ENCODE results near the gene CSNK2A1.

DNA sequence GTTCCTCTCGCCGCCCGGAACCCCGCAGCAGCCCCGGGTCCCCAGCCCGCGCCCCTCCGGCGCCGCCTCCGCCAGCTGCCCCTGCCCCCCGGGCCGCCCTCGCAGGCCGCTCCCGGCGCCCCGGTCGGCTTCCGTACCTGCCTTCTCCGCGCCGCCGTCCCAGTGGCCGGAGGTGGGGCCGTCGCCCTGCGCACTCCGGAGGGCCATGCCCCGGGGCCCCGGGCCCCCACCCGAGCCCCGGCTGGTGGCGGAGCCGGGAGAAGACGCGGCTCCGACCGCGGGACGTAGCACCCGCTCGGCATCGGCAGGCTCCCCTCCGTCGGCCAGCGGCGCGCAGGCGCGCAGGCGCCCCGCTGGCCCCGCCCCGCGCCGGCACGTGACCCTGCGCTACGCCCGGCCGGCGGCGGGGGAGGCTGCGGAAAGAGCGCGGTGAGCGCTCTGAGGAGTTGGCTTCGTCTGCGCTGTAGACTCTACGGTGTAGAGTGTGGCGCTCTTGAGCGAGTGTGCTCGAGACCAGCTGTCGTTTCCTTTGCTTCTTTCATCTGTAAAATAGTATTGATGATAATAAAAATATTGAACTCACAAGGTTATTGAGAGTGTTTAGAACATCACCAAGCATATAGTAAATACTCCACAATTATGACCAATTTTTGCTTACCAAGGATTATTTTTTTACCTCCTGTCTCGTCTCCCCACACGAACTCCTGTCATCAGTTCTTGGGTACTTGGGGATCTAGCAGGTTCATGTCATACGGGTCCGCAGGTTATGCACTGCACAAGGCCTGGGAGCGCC is 81.2 kb downstream of the CSNK2A1 start, which contains the start of gene TBC1D20:
- TF ChIP-seq, protein P1, sequence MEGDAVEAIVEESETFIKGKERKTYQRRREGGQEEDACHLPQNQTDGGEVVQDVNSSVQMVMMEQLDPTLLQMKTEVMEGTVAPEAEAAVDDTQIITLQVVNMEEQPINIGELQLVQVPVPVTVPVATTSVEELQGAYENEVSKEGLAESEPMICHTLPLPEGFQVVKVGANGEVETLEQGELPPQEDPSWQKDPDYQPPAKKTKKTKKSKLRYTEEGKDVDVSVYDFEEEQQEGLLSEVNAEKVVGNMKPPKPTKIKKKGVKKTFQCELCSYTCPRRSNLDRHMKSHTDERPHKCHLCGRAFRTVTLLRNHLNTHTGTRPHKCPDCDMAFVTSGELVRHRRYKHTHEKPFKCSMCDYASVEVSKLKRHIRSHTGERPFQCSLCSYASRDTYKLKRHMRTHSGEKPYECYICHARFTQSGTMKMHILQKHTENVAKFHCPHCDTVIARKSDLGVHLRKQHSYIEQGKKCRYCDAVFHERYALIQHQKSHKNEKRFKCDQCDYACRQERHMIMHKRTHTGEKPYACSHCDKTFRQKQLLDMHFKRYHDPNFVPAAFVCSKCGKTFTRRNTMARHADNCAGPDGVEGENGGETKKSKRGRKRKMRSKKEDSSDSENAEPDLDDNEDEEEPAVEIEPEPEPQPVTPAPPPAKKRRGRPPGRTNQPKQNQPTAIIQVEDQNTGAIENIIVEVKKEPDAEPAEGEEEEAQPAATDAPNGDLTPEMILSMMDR (IDR thresholded peaks at IDR 0.05; ENCODE audit: low read length), result peak; percentile 13
- TF ChIP-seq EZH2phosphoT487 (IDR thresholded peaks at IDR 0.05; ENCODE audit: low read length), result no peak
- TF ChIP-seq EZH2 (optimal IDR thresholded peaks at IDR 0.05; ENCODE audit: low read depth, low read length), result no peak

Data from MM.1S (cell line).